Neural cell (in vitro differentiated cells): ENCODE data around the gene N4BP2. TPM values are rescaled to one million over a fixed set of nuclear protein-coding genes. Genes with fewer than 3 reads are reported as not detected.

Experiments used
- H2AFZ ChIP-seq: fragments of 200-600, 300-800 bp; sonication (generic), shearing (Covaris generic); 2 replicates; pipeline ENCODE4 v1.6.0; 2014; ENCODE audit warnings: low read depth, mild to moderate bottlenecking, antibody characterized with exemption, low read length, moderate library complexity
- H3F3A ChIP-seq: fragments of 200-600 bp; shearing (Covaris generic); 2 replicates; pipeline ENCODE4 v1.6.1; 2016; ENCODE audit warnings: mild to moderate bottlenecking, moderate library complexity, mixed read lengths, antibody characterized with exemption, low read length; ENCODE audit not compliant: insufficient read depth, poor library complexity, severe bottlenecking
- H3K27ac ChIP-seq: fragments of 200-600, 300-800 bp; sonication (generic), shearing (Covaris generic); 2 replicates; pipeline ENCODE4 v1.5.1; 2014; ENCODE audit warnings: mild to moderate bottlenecking, low read length, moderate library complexity
- H3K27me3 ChIP-seq: fragments of 300-800, 200-600 bp; sonication (generic), shearing (Covaris generic); 2 replicates; pipeline ENCODE4 v1.6.0; 2014; ENCODE audit warnings: mild to moderate bottlenecking, low read depth, low read length, moderate library complexity; ENCODE audit not compliant: insufficient read depth
- H3K36me3 ChIP-seq: fragments of 300-800, 200-600 bp; sonication (generic), shearing (Covaris generic); 2 replicates; pipeline ENCODE4 v1.5.1; 2014; ENCODE audit warnings: mild to moderate bottlenecking, antibody characterized with exemption, low read length, moderate library complexity; ENCODE audit not compliant: insufficient read depth
- H3K4me2 ChIP-seq: fragments of 300-800, 200-600 bp; sonication (generic), shearing (Covaris generic); 2 replicates; pipeline ENCODE4 v1.6.0; 2014; ENCODE audit warnings: mild to moderate bottlenecking, low read length
- H3K4me3 ChIP-seq: fragments of 300-800, 200-600 bp; sonication (generic), shearing (Covaris generic); 2 replicates; pipeline ENCODE4 v1.5.1; 2014; ENCODE audit warnings: mild to moderate bottlenecking, low read length, moderate library complexity
- H3K79me2 ChIP-seq: fragments of 200-600 bp; shearing (Covaris generic); replicated peaks from 2 replicates; pipeline ENCODE4 v1.6.0; 2014; ENCODE audit warnings: mild to moderate bottlenecking, low read length, moderate library complexity; ENCODE audit not compliant: insufficient read depth
- H3K9ac ChIP-seq: fragments of 300-800, 200-600 bp; sonication (generic), shearing (Covaris generic); 2 replicates; pipeline ENCODE4 v1.6.1; 2016; ENCODE audit warnings: mild to moderate bottlenecking, low read length, mixed read lengths
- H3K9me2 ChIP-seq: fragments of 200-600 bp; shearing (Covaris generic); 2 replicates; pipeline ENCODE4 v1.6.1; 2016; ENCODE audit warnings: mild to moderate bottlenecking, low read length, mixed read lengths; ENCODE audit not compliant: insufficient read depth
- H3K9me3 ChIP-seq: fragments of 200-600, 300-800 bp; sonication (generic), shearing (Covaris generic); 2 replicates; pipeline ENCODE4 v1.6.1; 2016; ENCODE audit warnings: mild to moderate bottlenecking, mixed run types, low read length, moderate library complexity, mixed read lengths
- H4K20me1 ChIP-seq: fragments of 200-600 bp; shearing (Covaris generic); 2 replicates; pipeline ENCODE4 v1.6.1; 2016; ENCODE audit warnings: mild to moderate bottlenecking, mixed run types; ENCODE audit not compliant: insufficient read depth
- CTCF ChIP-seq: fragments of 450-650 bp; IDR thresholded peaks from 2 replicates; pipeline ENCODE4 v1.5.1; 2014; ENCODE audit warnings: antibody characterized with exemption, mild to moderate bottlenecking, moderate library complexity; ENCODE audit not compliant: poor library complexity, severe bottlenecking
- EP300 ChIP-seq: fragments of 450-650 bp; conservative IDR thresholded peaks from 2 replicates; pipeline ENCODE4 v1.6.1; 2014; ENCODE audit warnings: antibody characterized with exemption, mild to moderate bottlenecking, moderate library complexity; ENCODE audit not compliant: poor library complexity, severe bottlenecking
- EZH2 ChIP-seq: fragments of 200-600, 300-800 bp; shearing (Covaris generic), sonication (generic); IDR thresholded peaks from 2 replicates; pipeline ENCODE4 v1.6.1; 2014; ENCODE audit warnings: antibody characterized with exemption, low read length, borderline replicate concordance, mild to moderate bottlenecking; ENCODE audit not compliant: insufficient read depth, poor library complexity, severe bottlenecking
- MXI1 ChIP-seq: fragments of 450-650 bp; conservative IDR thresholded peaks from 2 replicates; pipeline ENCODE4 v1.6.1; 2014; ENCODE audit warnings: antibody characterized with exemption, mild to moderate bottlenecking; ENCODE audit not compliant: poor library complexity, severe bottlenecking
- POLR2AphosphoS5 ChIP-seq: IDR thresholded peaks from 2 replicates; pipeline ENCODE4 v1.6.1; 2012
- RAD21 ChIP-seq: fragments of 450-650 bp; conservative IDR thresholded peaks from 2 replicates; pipeline ENCODE4 v1.6.1; 2014; ENCODE audit warnings: antibody characterized with exemption, mild to moderate bottlenecking, moderate library complexity
- REST ChIP-seq: IDR thresholded peaks from 2 replicates; pipeline ENCODE4 v1.6.1; 2012; ENCODE audit warnings: borderline replicate concordance
- SMC3 ChIP-seq: fragments of 450-650 bp; conservative IDR thresholded peaks from 2 replicates; pipeline ENCODE4 v1.6.1; 2014; ENCODE audit warnings: antibody characterized with exemption, mild to moderate bottlenecking, moderate library complexity; ENCODE audit not compliant: poor library complexity
- TAF1 ChIP-seq: IDR thresholded peaks from 2 replicates; pipeline ENCODE4 v1.6.1; 2012; ENCODE audit warnings: low read depth
- polyA minus RNA-seq: library from RNA; depleted of rRNA, polyadenylated mRNA; stranded (reverse); fragments of >200 nt; gene quantifications from 2 replicates; pipeline ENCODE4 v1.2.3, GENCODE V29; 2014
- polyA plus RNA-seq: library from polyadenylated mRNA; depleted of rRNA; stranded (reverse); fragments of >200 nt; gene quantifications from 2 replicates; pipeline ENCODE4 v1.2.3, GENCODE V29; 2014

The N4BP2 gene
- polyA plus RNA-seq, result 24.1 and 28.1 TPM in 2 replicates
- polyA minus RNA-seq, result 132 and 174 TPM in 2 replicates

GRCh38 chr4:40056716-40057585 lies at the start of gene N4BP2:
N4BP2 (plus strand) TSS chr4:40056850; CDS start chr4:40097341, 40,491 bp downstream.
- H4K20me1 ChIP-seq, result no peaks in the 10 kb centered on the region
- H3K79me2 ChIP-seq, result peaks cover 35% of the 10 kb centered on the region
- H3K36me3 ChIP-seq, result no peaks in the 10 kb centered on the region
- H2AFZ ChIP-seq, result peak within 1 kb of the TSS; percentile 95
- TF ChIP-seq CTCF (peak; percentile 91), RAD21 (peak; percentile 91), SMC3 (peak; percentile 81), EZH2 (no peak), TAF1 (peak; percentile 25), REST (no peak), MXI1 (peak; percentile 53), POLR2AphosphoS5 (peak; percentile 90)
- peak within 1 kb of the TSS; percentile 96 for H3K4me3 ChIP-seq
- H3K9ac ChIP-seq, result peak within 1 kb of the TSS; percentile 99
- H3F3A ChIP-seq, result peaks cover 6% of the 10 kb centered on the region
- H3K9me2 ChIP-seq, result no peaks in the 10 kb centered on the region
- no peaks in the 10 kb centered on the region for H3K27me3 ChIP-seq
- no peaks in the 10 kb centered on the region for H3K9me3 ChIP-seq
- H3K27ac ChIP-seq, result peak within 1 kb of the TSS; percentile 99
- H3K4me2 ChIP-seq, result peak within 1 kb of the TSS; percentile 98

- no peak overlapping the region for H3K4me2 ChIP-seq
- no peaks in the 10 kb centered on the region for H3F3A ChIP-seq
- no peaks in the 10 kb centered on the region for H3K9me3 ChIP-seq
- no peaks in the 10 kb centered on the region for H3K36me3 ChIP-seq
- no peaks in the 10 kb centered on the region for H3K27me3 ChIP-seq
- no peak overlapping the region for H3K9ac ChIP-seq
- no peak overlapping the region for H2AFZ ChIP-seq
- H3K4me3 ChIP-seq, result no peak overlapping the region
- H3K27ac ChIP-seq, result no peak overlapping the region
- H4K20me1 ChIP-seq, result no peaks in the 10 kb centered on the region
- H3K9me2 ChIP-seq, result no peaks in the 10 kb centered on the region
- no peak for TF ChIP-seq REST
- no peak for TF ChIP-seq TAF1
- TF ChIP-seq EP300, result no peak
- TF ChIP-seq SMC3, result no peak
- no peak for TF ChIP-seq CTCF
- no peak for TF ChIP-seq RAD21
- no peak for TF ChIP-seq EZH2
- TF ChIP-seq MXI1, result no peak
- no peaks in the 10 kb centered on the region for H3K79me2 ChIP-seq
These were observed 40.6 kb upstream of the N4BP2 start for GRCh38 chr4:40016007-40016406.
